Mucosa of descending colon (tissue), 3 donors: ENCODE data around the gene CDC42BPG. TPM values are rescaled to one million over a fixed set of nuclear protein-coding genes. Genes with fewer than 3 reads are reported as not detected.

Source experiments
- ATAC-seq: fragments of 200-7000 bp; cut with Tn5 transposase; one replicate; pipeline ENCODE4 v1.9.1; 2020; ENCODE audit warnings: mild to moderate bottlenecking, moderate library complexity
- DNase-seq, 3 donors: peaks; one replicate each; pipeline ENCODE4 v3.0.0-alpha.2; 2020
- H3K36me3 ChIP-seq: fragments of 200-600 bp; one replicate; pipeline ENCODE4 v1.8.0; 2021; ENCODE audit warnings: low read depth, mild to moderate bottlenecking
- H3K4me1 ChIP-seq: fragments of 200-600 bp; one replicate; pipeline ENCODE4 v1.8.0; 2021; ENCODE audit warnings: low read depth, mild to moderate bottlenecking
- H3K4me3 ChIP-seq: fragments of 200-600 bp; one replicate; pipeline ENCODE4 v1.8.0; 2021; ENCODE audit warnings: mild to moderate bottlenecking
- H3K9me3 ChIP-seq: fragments of 200-600 bp; one replicate; pipeline ENCODE4 v1.8.0; 2021; ENCODE audit warnings: mild to moderate bottlenecking
- intact Hi-C, 2 donors: fragments of 100-400 bp; cut with DNase I in 1 of 2; cut with micrococcal nuclease in 1 of 2; formaldehyde crosslinking; loops; one replicate each; pipeline versions ENCODE4 v1.11.0 to v1.11.1; 2022; cut with DNase I, micrococcal nuclease
- total RNA-seq, 3 donors: library from RNA; stranded (reverse); fragmentation: NEBNext Ultra II Directional in 2 of 3; extraction: Animal tissue kit (Norgen Biotek cat#: 25700) in 2 of 3; gene quantifications; one replicate each; pipeline versions ENCODE4 v1.2.1 to v1.2.4, GENCODE V29; 2021 to 2023
- TF ChIP-seq, protein P1 (sequence below): fragments of 200-600 bp; IDR thresholded peaks from one replicate; pipeline ENCODE4 v1.8.0; 2022; ENCODE audit warnings: antibody characterized with exemption, mild to moderate bottlenecking
- donor health status: DM: no; HTN: no; CAD: no; lungs with moderate emphysema.
- donor health status: DM: no; HTN: no; CAD: no.
- donor health status: DM: no; HTN: yes; CAD: no.

The CDC42BPG gene
- total RNA-seq, 3 donors from 2014 or later: 24.3 to 73.1 (median 32.3) TPM

- Histone ChIP-seq H3K36me3 (no peaks in the 10 kb centered on the region), H3K4me1 (peaks cover 47% of the 10 kb centered on the region), H3K9me3 (no peaks in the 10 kb centered on the region), H3K4me3 (peak overlapping the region; percentile 58)
- TF ChIP-seq, protein P1, sequence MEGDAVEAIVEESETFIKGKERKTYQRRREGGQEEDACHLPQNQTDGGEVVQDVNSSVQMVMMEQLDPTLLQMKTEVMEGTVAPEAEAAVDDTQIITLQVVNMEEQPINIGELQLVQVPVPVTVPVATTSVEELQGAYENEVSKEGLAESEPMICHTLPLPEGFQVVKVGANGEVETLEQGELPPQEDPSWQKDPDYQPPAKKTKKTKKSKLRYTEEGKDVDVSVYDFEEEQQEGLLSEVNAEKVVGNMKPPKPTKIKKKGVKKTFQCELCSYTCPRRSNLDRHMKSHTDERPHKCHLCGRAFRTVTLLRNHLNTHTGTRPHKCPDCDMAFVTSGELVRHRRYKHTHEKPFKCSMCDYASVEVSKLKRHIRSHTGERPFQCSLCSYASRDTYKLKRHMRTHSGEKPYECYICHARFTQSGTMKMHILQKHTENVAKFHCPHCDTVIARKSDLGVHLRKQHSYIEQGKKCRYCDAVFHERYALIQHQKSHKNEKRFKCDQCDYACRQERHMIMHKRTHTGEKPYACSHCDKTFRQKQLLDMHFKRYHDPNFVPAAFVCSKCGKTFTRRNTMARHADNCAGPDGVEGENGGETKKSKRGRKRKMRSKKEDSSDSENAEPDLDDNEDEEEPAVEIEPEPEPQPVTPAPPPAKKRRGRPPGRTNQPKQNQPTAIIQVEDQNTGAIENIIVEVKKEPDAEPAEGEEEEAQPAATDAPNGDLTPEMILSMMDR: no peak
- intact Hi-C loops: no loop called here
- DNase-seq: peak in 2 of 3 donors; percentile 45 to 83
- ATAC-seq: peak; percentile 6
Observed at GRCh38 chr11:64877390-64878222, 33.2 kb upstream of the CDC42BPG start.

- ATAC-seq (peak; percentile 5), DNase-seq (peak in 2 of 3 donors; percentile 63 to 70)
- peak overlapping the region; percentile 19 for H3K4me3 ChIP-seq
- no peaks in the 10 kb centered on the region for H3K36me3 ChIP-seq
- intact Hi-C loops: no loop called here
- no peaks in the 10 kb centered on the region for H3K9me3 ChIP-seq
- peaks cover 51% of the 10 kb centered on the region for H3K4me1 ChIP-seq
- TF ChIP-seq, protein P1: no peak
Observed at GRCh38 chr11:64876835-64877341, 32.4 kb upstream of the CDC42BPG start.

DNA sequence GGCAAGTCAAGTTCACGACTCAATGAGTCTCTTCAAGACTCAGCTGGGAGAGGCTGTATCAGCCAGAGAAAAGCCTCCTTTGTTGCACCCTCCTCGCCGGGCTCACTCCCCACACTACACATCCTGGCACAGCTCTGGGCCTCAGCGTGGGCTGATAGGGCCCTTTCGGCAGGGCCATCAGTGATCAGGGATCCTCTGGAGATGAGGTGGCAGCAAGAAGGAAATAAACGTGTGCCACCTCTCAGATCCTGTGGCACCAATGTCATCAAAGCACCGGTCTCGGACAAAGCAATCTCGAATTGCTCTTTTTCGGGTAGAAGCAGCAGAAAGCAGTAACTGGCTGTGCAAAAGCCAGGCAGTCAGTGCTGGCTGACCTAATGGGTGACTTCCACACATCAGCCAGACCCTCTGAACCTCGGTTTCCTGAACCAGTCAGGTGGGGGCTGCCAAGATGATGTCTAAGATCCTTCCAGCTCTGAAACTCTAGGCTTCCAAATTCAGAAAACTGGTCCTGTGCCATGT, 31.8 kb upstream of the CDC42BPG start:
- intact Hi-C loops: no loop called here
- H3K9me3 ChIP-seq: no peaks in the 10 kb centered on the region
- ATAC-seq (no peak), DNase-seq (no peak)
- H3K4me1 ChIP-seq: peaks cover 57% of the 10 kb centered on the region
- peak overlapping the region; percentile 19 for H3K4me3 ChIP-seq
- TF ChIP-seq, protein P1: no peak
- H3K36me3 ChIP-seq: no peaks in the 10 kb centered on the region

GRCh38 chr11:64875369-64876228, 31.1 kb upstream of the CDC42BPG start:
- intact Hi-C loops: no loop called here

More at GRCh38 chr11:64875369-64876228, 31.1 kb upstream of the CDC42BPG start:
- no peaks in the 10 kb centered on the region for H3K9me3 ChIP-seq
- DNase-seq (no peak), ATAC-seq (no peak)
- H3K4me3 ChIP-seq: no peak overlapping the region
- H3K36me3 ChIP-seq: no peaks in the 10 kb centered on the region
- peaks cover 64% of the 10 kb centered on the region for H3K4me1 ChIP-seq
- TF ChIP-seq, protein P1: no peak
